HCT116 (cell line): ENCODE results near the gene GSTM4. TPM values are rescaled to one million over a fixed set of nuclear protein-coding genes. Genes with fewer than 3 reads are reported as not detected.

Experiments
- ATAC-seq: fragments of 200-7000 bp; cut with Tn5 transposase; 2 replicates; pipeline ENCODE4 v1.9.1; 2020; ENCODE audit warnings: mild to moderate bottlenecking, moderate library complexity
- BruUV-seq: library from RNA; stranded (reverse); fragments of 400-500 nt; replicated peaks from 2 replicates; lab custom pipeline; 2021; lab: Mats Ljungman, UMichigan
- CTCF ChIA-PET: fragments of 300-600 bp; sonication (Branson Sonifier 250); formaldehyde crosslinking; loops from one replicate; lab custom pipeline; 2021; ENCODE audit warnings: antibody characterized with exemption; lab: Charles Lee
- POLR2A ChIA-PET: fragments of 300-600, 350-600 bp; sonication (Branson Sonifier 250); formaldehyde crosslinking; loops from one replicate; lab custom pipeline; 2021; ENCODE audit warnings: antibody characterized with exemption; lab: Charles Lee
- RAD21 ChIA-PET, 2 experiments: fragments of 300-600 bp; sonication (Branson Sonifier 250); formaldehyde crosslinking; loops; one replicate each; lab custom pipeline; 2023; ENCODE audit warnings: low total read pairs in 2 of 2; ENCODE audit not compliant: uncharacterized antibody in 2 of 2, unreplicated experiment in 2 of 2, low non-redundant PET in 1 of 2; lab: Charles Lee
- DNase-seq: peaks from one replicate; pipeline ENCODE4 v3.0.0-alpha.2; 2010; ENCODE audit warnings: low read depth, low spot score
- H2AFZ ChIP-seq: fragments of 200-600 bp; shearing (Covaris generic), sonication (generic); 2 replicates; pipeline ENCODE4 v1.6.1; 2017; ENCODE audit warnings: low read depth, mixed run types, mixed read lengths, antibody characterized with exemption, low read length; ENCODE audit not compliant: poor library complexity, severe bottlenecking
- H3K27ac ChIP-seq: 2 replicates; pipeline ENCODE4 v1.5.1; 2012; ENCODE audit warnings: low read depth, low read length
- H3K27me3 ChIP-seq: fragments of 200-600 bp; sonication (generic); 2 replicates; pipeline ENCODE4 v1.6.1; 2016; ENCODE audit warnings: mixed run types, low read length, mixed read lengths; ENCODE audit not compliant: insufficient read depth
- H3K36me3 ChIP-seq, 2 experiments: fragments of 200-500 bp in 1 of 2; fragments of 200-600 bp in 1 of 2; sonication (Bioruptor generic) in 1 of 2; sonication (generic) in 1 of 2; 2 replicates each; pipeline versions ENCODE4 v1.5.1 to v1.6.1; 2014 to 2016; ENCODE audit warnings: low read length in 2 of 2, inconsistent platforms in 1 of 2, mixed read lengths in 1 of 2, mixed run types in 1 of 2; ENCODE audit not compliant: insufficient read depth in 2 of 2, control insufficient read depth in 1 of 2
- H3K4me1 ChIP-seq, 2 experiments: fragments of 200-600 bp in 1 of 2; sonication (generic) in 1 of 2; 2 replicates each; pipeline versions ENCODE4 v1.5.1 to v1.6.1; 2012 to 2017; ENCODE audit warnings: low read length in 2 of 2, inconsistent platforms in 1 of 2, mild to moderate bottlenecking in 1 of 2, mixed read lengths in 1 of 2, mixed run types in 1 of 2, moderate library complexity in 1 of 2; ENCODE audit not compliant: insufficient read depth in 2 of 2, control insufficient read depth in 1 of 2
- H3K4me2 ChIP-seq: fragments of 200-600 bp; sonication (generic); 2 replicates; pipeline ENCODE4 v1.6.1; 2017; ENCODE audit warnings: mixed run types, low read length, mixed read lengths
- H3K4me3 ChIP-seq, 2 experiments: fragments of 200-600 bp in 1 of 2; sonication (generic) in 1 of 2; replicated peaks in 1 of 2; 2 replicates each; pipeline ENCODE4 v1.5.1; 2011 to 2016; ENCODE audit warnings: low read length in 2 of 2, control low read depth in 1 of 2, low read depth in 1 of 2, mild to moderate bottlenecking in 1 of 2, mixed read lengths in 1 of 2, mixed run types in 1 of 2
- H3K79me2 ChIP-seq: fragments of 200-600 bp; sonication (generic); 2 replicates; pipeline ENCODE4 v1.6.1; 2017; ENCODE audit warnings: mild to moderate bottlenecking, mixed run types, low read length, moderate library complexity, mixed read lengths; ENCODE audit not compliant: insufficient read depth
- H3K9ac ChIP-seq: fragments of 200-600 bp; sonication (generic); 2 replicates; pipeline ENCODE4 v1.6.1; 2016; ENCODE audit warnings: low read length, mixed read lengths
- H3K9me2 ChIP-seq: fragments of 200-600 bp; sonication (generic), shearing (Covaris generic); 2 replicates; pipeline ENCODE4 v1.6.1; 2017; ENCODE audit warnings: mixed run types, mild to moderate bottlenecking, moderate library complexity; ENCODE audit not compliant: insufficient read depth
- H3K9me3 ChIP-seq, 2 experiments: fragments of 200-500 bp in 1 of 2; fragments of 200-600 bp in 1 of 2; sonication (Bioruptor generic) in 1 of 2; sonication (generic) in 1 of 2; 2 replicates each; pipeline ENCODE4 v1.6.1; 2014 to 2017; ENCODE audit warnings: low read length in 2 of 2, mixed read lengths in 2 of 2, inconsistent platforms in 1 of 2, low read depth in 1 of 2, mild to moderate bottlenecking in 1 of 2, mixed run types in 1 of 2, moderate library complexity in 1 of 2; ENCODE audit not compliant: control insufficient read depth in 1 of 2, insufficient read depth in 1 of 2
- H4K20me1 ChIP-seq: fragments of 200-600 bp; sonication (generic), shearing (Covaris generic); 2 replicates; pipeline ENCODE4 v1.6.1; 2017; ENCODE audit warnings: mixed run types, mild to moderate bottlenecking, moderate library complexity; ENCODE audit not compliant: insufficient read depth
- CBX3 ChIP-seq: IDR thresholded peaks from 2 replicates; pipeline ENCODE4 v1.6.1; 2012; ENCODE audit warnings: low read depth
- EGR1 ChIP-seq: IDR thresholded peaks from 2 replicates; pipeline ENCODE4 v1.6.1; 2012; ENCODE audit warnings: low read depth
- EZH2 ChIP-seq: fragments of 200-600 bp; sonication (generic); IDR thresholded peaks from 2 replicates; pipeline ENCODE4 v1.6.1; 2017; ENCODE audit warnings: antibody characterized with exemption, mixed run types
- FOSL1 ChIP-seq: IDR thresholded peaks from 2 replicates; pipeline ENCODE4 v1.6.1; 2012; ENCODE audit warnings: low read depth
- JUND ChIP-seq: IDR thresholded peaks from 2 replicates; pipeline ENCODE4 v1.6.1; 2012
- POLR2A ChIP-seq: IDR thresholded peaks from 2 replicates; pipeline ENCODE4 v1.7.0; 2011; ENCODE audit warnings: borderline replicate concordance; ENCODE audit not compliant: insufficient read depth, insufficient read length; ENCODE audit errors: extremely low read depth
- POLR2AphosphoS5 ChIP-seq: IDR thresholded peaks from 2 replicates; pipeline ENCODE4 v1.6.1; 2011; ENCODE audit warnings: mild to moderate bottlenecking, low read depth, low read length, moderate library complexity
- RAD21 ChIP-seq: IDR thresholded peaks from 2 replicates; pipeline ENCODE4 v1.6.1; 2012; ENCODE audit warnings: low read depth, mild to moderate bottlenecking
- SRF ChIP-seq: IDR thresholded peaks from 2 replicates; pipeline ENCODE4 v1.6.1; 2012; ENCODE audit warnings: low read depth
- YY1 ChIP-seq: IDR thresholded peaks from 2 replicates; pipeline ENCODE4 v1.6.1; 2011; ENCODE audit warnings: low read length, low read depth, moderate library complexity, mild to moderate bottlenecking; ENCODE audit not compliant: insufficient replicate concordance; ENCODE audit errors: extremely low read depth
- ZFX ChIP-seq: fragments of 450-650 bp; IDR thresholded peaks from 2 replicates; pipeline ENCODE4 v1.6.1; 2017
- ZNF274 ChIP-seq: fragments of 200-500 bp; sonication (Bioruptor generic); IDR thresholded peaks from 2 replicates; pipeline ENCODE4 v1.6.1; 2014; ENCODE audit warnings: mild to moderate bottlenecking, low read depth, low read length, inconsistent platforms
- intact Hi-C: fragments of 100-400 bp; cut with micrococcal nuclease; formaldehyde crosslinking; loops from 2 replicates; pipeline ENCODE4 v1.10.0; 2022
- total RNA-seq: library from RNA; stranded (reverse); gene quantifications from one replicate; pipeline ENCODE4 v1.2.1, GENCODE V29; 2021; ENCODE audit not compliant: unreplicated experiment
- TF ChIP-seq, protein P1 (sequence below), 3 experiments: fragments of 200-600 bp in 1 of 3; sonication (generic) in 1 of 3; IDR thresholded peaks in 2 of 3; conservative IDR thresholded peaks in 1 of 3; 2 replicates each; pipeline ENCODE4 v1.5.1; 2012 to 2017; ENCODE audit warnings: low read depth in 2 of 3, low read length in 2 of 3, antibody characterized with exemption in 1 of 3, borderline replicate concordance in 1 of 3, control low read depth in 1 of 3, mild to moderate bottlenecking in 1 of 3, mixed read lengths in 1 of 3, mixed run types in 1 of 3, moderate library complexity in 1 of 3; ENCODE audit not compliant: insufficient read depth in 1 of 3
- TF ChIP-seq, protein P2 (sequence below): IDR thresholded peaks from 2 replicates; pipeline ENCODE4 v1.6.1; 2012

GSTM4 gene
- total RNA-seq, 1 experiment from 2014 or later = 15.9 TPM

DNA sequence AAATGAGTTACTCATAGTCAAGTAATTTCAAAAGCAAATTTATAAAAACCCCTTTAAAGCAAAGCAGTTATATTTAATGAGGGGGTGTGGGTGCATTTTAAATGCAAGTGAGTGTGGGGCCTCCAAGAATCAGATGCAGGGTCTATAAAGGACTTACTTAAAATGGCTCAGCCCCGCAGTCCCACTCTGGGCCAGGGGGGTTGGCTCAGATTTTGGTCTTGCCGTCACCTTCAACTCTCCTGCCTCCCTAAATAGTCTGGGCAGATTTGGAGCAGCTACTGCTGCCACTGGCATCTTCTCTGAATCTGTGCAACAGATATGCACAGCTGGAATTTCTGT, 20.1 kb upstream of the GSTM4 start:
- Histone ChIP-seq H3K9me3 (no peaks in the 10 kb centered on the region), H3K4me3 (no peak overlapping the region), H3K4me1 (peaks cover 12 to 19% of the 10 kb centered on the region in 2 experiments), H3K27me3 (no peaks in the 10 kb centered on the region), H3K36me3 (peaks cover 3 to 4% of the 10 kb centered on the region in 2 experiments; a peak in 1 of 4 replicates), H3K4me2 (peak overlapping the region; percentile 47), H3K9me2 (no peaks in the 10 kb centered on the region), H3K27ac (no peak overlapping the region), H3K9ac (no peak overlapping the region), H2AFZ (no peak overlapping the region), H4K20me1 (no peaks in the 10 kb centered on the region), H3K79me2 (no peaks in the 10 kb centered on the region)
- ChIA-PET CTCF (interaction anchor here (1.3 kb wide), 1 partner anchor 14 kb away, joined by 5 read pairs; no protein-coding TSS in a partner anchor), POLR2A (interaction anchor here (1.6 to 2.6 kb wide), 2 partner anchors 15 to 87 kb away, joined by 4 to 11 read pairs; partner anchors contain the start of gene GNAI3), RAD21 (no interaction called here)
- intact Hi-C loops = no loop called here
- no peak for DNase-seq
- TF ChIP-seq, protein P1, sequence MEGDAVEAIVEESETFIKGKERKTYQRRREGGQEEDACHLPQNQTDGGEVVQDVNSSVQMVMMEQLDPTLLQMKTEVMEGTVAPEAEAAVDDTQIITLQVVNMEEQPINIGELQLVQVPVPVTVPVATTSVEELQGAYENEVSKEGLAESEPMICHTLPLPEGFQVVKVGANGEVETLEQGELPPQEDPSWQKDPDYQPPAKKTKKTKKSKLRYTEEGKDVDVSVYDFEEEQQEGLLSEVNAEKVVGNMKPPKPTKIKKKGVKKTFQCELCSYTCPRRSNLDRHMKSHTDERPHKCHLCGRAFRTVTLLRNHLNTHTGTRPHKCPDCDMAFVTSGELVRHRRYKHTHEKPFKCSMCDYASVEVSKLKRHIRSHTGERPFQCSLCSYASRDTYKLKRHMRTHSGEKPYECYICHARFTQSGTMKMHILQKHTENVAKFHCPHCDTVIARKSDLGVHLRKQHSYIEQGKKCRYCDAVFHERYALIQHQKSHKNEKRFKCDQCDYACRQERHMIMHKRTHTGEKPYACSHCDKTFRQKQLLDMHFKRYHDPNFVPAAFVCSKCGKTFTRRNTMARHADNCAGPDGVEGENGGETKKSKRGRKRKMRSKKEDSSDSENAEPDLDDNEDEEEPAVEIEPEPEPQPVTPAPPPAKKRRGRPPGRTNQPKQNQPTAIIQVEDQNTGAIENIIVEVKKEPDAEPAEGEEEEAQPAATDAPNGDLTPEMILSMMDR (IDR thresholded peaks at IDR 0.05 in 2 of 3, conservative IDR thresholded peaks at IDR 0.05 in 1 of 3; ENCODE audit: borderline replicate concordance in 1 of 3, insufficient read depth in 1 of 3, low read depth in 2 of 3, low read length in 2 of 3) = no peak
- TF ChIP-seq RAD21 = no peak
- no peak for TF ChIP-seq SRF
- TF ChIP-seq ZNF274 = no peak
- no peak for TF ChIP-seq YY1
- no peak for TF ChIP-seq POLR2A
- TF ChIP-seq ZFX = no peak
- no peak for TF ChIP-seq CBX3
- no peak for TF ChIP-seq JUND
- TF ChIP-seq POLR2AphosphoS5 = no peak
- TF ChIP-seq EZH2 = no peak
- no peak for TF ChIP-seq EGR1
- TF ChIP-seq, protein P2, sequence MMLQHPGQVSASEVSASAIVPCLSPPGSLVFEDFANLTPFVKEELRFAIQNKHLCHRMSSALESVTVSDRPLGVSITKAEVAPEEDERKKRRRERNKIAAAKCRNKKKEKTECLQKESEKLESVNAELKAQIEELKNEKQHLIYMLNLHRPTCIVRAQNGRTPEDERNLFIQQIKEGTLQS = no peak
- no peak for TF ChIP-seq FOSL1
- BruUV-seq = no TSS peak
- no peak for ATAC-seq
